Loucy (cell line): ENCODE measurements around the gene SEMA3D.

ENCODE experiments used
- H2AFZ ChIP-seq: fragments of 200-600 bp; sonication (generic); 2 replicates; pipeline ENCODE4 v1.6.0; 2016; ENCODE audit warnings: antibody characterized with exemption, mild to moderate bottlenecking, low read length, moderate library complexity
- H3F3A ChIP-seq: fragments of 200-600 bp; 2 replicates; pipeline ENCODE4 v1.6.0; 2016; ENCODE audit warnings: antibody characterized with exemption, low read depth, mild to moderate bottlenecking
- H3K27me3 ChIP-seq: fragments of 200-600 bp; sonication (generic); 2 replicates; pipeline ENCODE4 v1.6.1; 2014; ENCODE audit warnings: low read length, mild to moderate bottlenecking; ENCODE audit not compliant: insufficient read depth, poor library complexity, severe bottlenecking
- H3K36me3 ChIP-seq: fragments of 200-600 bp; sonication (generic); 2 replicates; pipeline ENCODE4 v1.6.1; 2016; ENCODE audit warnings: low read length; ENCODE audit not compliant: insufficient read depth
- H3K4me1 ChIP-seq: fragments of 200-600 bp; sonication (generic); 2 replicates; pipeline ENCODE4 v1.5.1; 2014; ENCODE audit warnings: low read length, mild to moderate bottlenecking; ENCODE audit not compliant: insufficient read depth, poor library complexity, severe bottlenecking
- H3K4me2 ChIP-seq: fragments of 200-600 bp; sonication (generic); 2 replicates; pipeline ENCODE4 v1.6.0; 2014; ENCODE audit warnings: antibody characterized with exemption, low read length, low read depth, mild to moderate bottlenecking; ENCODE audit not compliant: poor library complexity, severe bottlenecking
- H3K4me3 ChIP-seq: fragments of 200-600 bp; sonication (generic); 2 replicates; pipeline ENCODE4 v1.5.1; 2014; ENCODE audit warnings: low read length, mild to moderate bottlenecking, mixed read lengths; ENCODE audit not compliant: poor library complexity, severe bottlenecking
- H3K79me2 ChIP-seq: fragments of 200-600 bp; sonication (generic); 2 replicates; pipeline ENCODE4 v1.6.1; 2014; ENCODE audit warnings: low read length; ENCODE audit not compliant: insufficient read depth
- H3K9ac ChIP-seq: fragments of 200-600 bp; sonication (generic); 2 replicates; pipeline ENCODE4 v1.6.0; 2014; ENCODE audit warnings: mild to moderate bottlenecking, low read depth, low read length, moderate library complexity; ENCODE audit not compliant: poor library complexity, severe bottlenecking
- H3K9me2 ChIP-seq: fragments of 200-600 bp; sonication (generic); replicated peaks from 2 replicates; pipeline ENCODE4 v1.6.1; 2016; ENCODE audit warnings: low read depth, low read length, mixed read lengths
- H3K9me3 ChIP-seq: fragments of 200-600 bp; sonication (generic); 2 replicates; pipeline ENCODE4 v1.6.1; 2014; ENCODE audit warnings: mild to moderate bottlenecking, antibody characterized with exemption, low read length, low read depth; ENCODE audit not compliant: insufficient read depth
- H4K20me1 ChIP-seq: fragments of 200-600 bp; sonication (generic); 2 replicates; pipeline ENCODE4 v1.6.0; 2014; ENCODE audit warnings: antibody characterized with exemption, low read length, mild to moderate bottlenecking; ENCODE audit not compliant: insufficient read depth, poor library complexity, severe bottlenecking
- CTCF ChIP-seq: fragments of 200-600 bp; sonication (generic); conservative IDR thresholded peaks from 2 replicates; pipeline ENCODE4 v1.5.1; 2014; ENCODE audit warnings: mild to moderate bottlenecking, antibody characterized with exemption, low read length
- EZH2phosphoT487 ChIP-seq: fragments of 200-600 bp; IDR thresholded peaks from 2 replicates; pipeline ENCODE4 v1.6.1; 2018; ENCODE audit warnings: antibody characterized with exemption, mild to moderate bottlenecking, moderate library complexity, borderline replicate concordance

Gene SEMA3D

GRCh38 chr7:84971360-84971759 is 215.5 kb downstream of the SEMA3D start:
- Histone ChIP-seq H3K36me3 (no peaks in the 10 kb centered on the region), H3K9me3 (no peaks in the 10 kb centered on the region), H3K27me3 (no peaks in the 10 kb centered on the region), H3K9me2 (no peaks in the 10 kb centered on the region), H3K9ac (no peak overlapping the region), H3K4me3 (no peak overlapping the region), H3K4me1 (no peaks in the 10 kb centered on the region), H4K20me1 (no peaks in the 10 kb centered on the region), H3K4me2 (no peak overlapping the region), H2AFZ (no peak overlapping the region), H3F3A (no peaks in the 10 kb centered on the region), H3K79me2 (no peaks in the 10 kb centered on the region)
- no peak for TF ChIP-seq EZH2phosphoT487

- no peaks in the 10 kb centered on the region for H3F3A ChIP-seq
- H3K36me3 ChIP-seq: no peaks in the 10 kb centered on the region
- no peak overlapping the region for H3K4me3 ChIP-seq
- H3K9me3 ChIP-seq: no peaks in the 10 kb centered on the region
- H3K27me3 ChIP-seq: no peaks in the 10 kb centered on the region
- no peaks in the 10 kb centered on the region for H3K79me2 ChIP-seq
- H3K4me2 ChIP-seq: no peak overlapping the region
- no peak for TF ChIP-seq EZH2phosphoT487
- TF ChIP-seq CTCF: no peak
- no peaks in the 10 kb centered on the region for H3K4me1 ChIP-seq
- no peak overlapping the region for H3K9ac ChIP-seq
- H4K20me1 ChIP-seq: no peaks in the 10 kb centered on the region
- no peaks in the 10 kb centered on the region for H3K9me2 ChIP-seq
- H2AFZ ChIP-seq: no peak overlapping the region
These were observed 216.2 kb downstream of the SEMA3D start for GRCh38 chr7:84970670-84971069.

GRCh38 chr7:84953234-84953633 is 233.6 kb downstream of the SEMA3D start:
- H3K9me3 ChIP-seq: no peaks in the 10 kb centered on the region
- H3K9ac ChIP-seq: no peak overlapping the region
- no peak overlapping the region for H3K4me3 ChIP-seq
- H3K4me2 ChIP-seq: no peak overlapping the region
- H3K36me3 ChIP-seq: no peaks in the 10 kb centered on the region
- no peaks in the 10 kb centered on the region for H3K79me2 ChIP-seq
- no peaks in the 10 kb centered on the region for H3K9me2 ChIP-seq
- H3K4me1 ChIP-seq: no peaks in the 10 kb centered on the region
- no peaks in the 10 kb centered on the region for H4K20me1 ChIP-seq
- no peak for TF ChIP-seq CTCF
- TF ChIP-seq EZH2phosphoT487: no peak
- no peaks in the 10 kb centered on the region for H3K27me3 ChIP-seq
- no peak overlapping the region for H2AFZ ChIP-seq
- H3F3A ChIP-seq: no peaks in the 10 kb centered on the region

- Histone ChIP-seq H3K9me3 (no peaks in the 10 kb centered on the region), H3F3A (no peaks in the 10 kb centered on the region), H3K9ac (no peak overlapping the region), H3K4me1 (no peaks in the 10 kb centered on the region), H3K4me2 (no peak overlapping the region), H3K4me3 (no peak overlapping the region), H4K20me1 (no peaks in the 10 kb centered on the region), H3K79me2 (no peaks in the 10 kb centered on the region), H3K36me3 (no peaks in the 10 kb centered on the region), H2AFZ (no peak overlapping the region), H3K27me3 (no peaks in the 10 kb centered on the region), H3K9me2 (no peaks in the 10 kb centered on the region)
- TF ChIP-seq CTCF: no peak
- TF ChIP-seq EZH2phosphoT487: no peak
These were observed 236.0 kb downstream of the SEMA3D start for GRCh38 chr7:84950836-84951235.
